ENCODE measurements around the gene AP1B1. TPM values are rescaled to one million over a fixed set of nuclear protein-coding genes. Genes with fewer than 3 reads are reported as not detected.

The AP1B1 gene
- total and polyA plus RNA-seq, 2 of the 4 experiments (the other 2 are of a cell fraction), result 55.7 to 70.8 TPM

- no peak for TF ChIP-seq CHD1 (IDR thresholded peaks at IDR 0.05; ENCODE audit: low read depth, low read length)
- TF ChIP-seq NFE2L2 (IDR thresholded peaks at IDR 0.05; ENCODE audit: low read depth, low read length), result no peak
- TF ChIP-seq MXI1 (IDR thresholded peaks at IDR 0.05; ENCODE audit: borderline replicate concordance, low read depth, low read length), result no peak
- no peak for TF ChIP-seq BHLHE40 (IDR thresholded peaks at IDR 0.05; ENCODE audit: low read depth, low read length)
- no peak for TF ChIP-seq RFX5 (IDR thresholded peaks at IDR 0.05; ENCODE audit: low read depth, low read length)
These were observed 86.5 kb downstream of the AP1B1 start (continued) for GRCh38 chr22:29301716-29302401.

DNA sequence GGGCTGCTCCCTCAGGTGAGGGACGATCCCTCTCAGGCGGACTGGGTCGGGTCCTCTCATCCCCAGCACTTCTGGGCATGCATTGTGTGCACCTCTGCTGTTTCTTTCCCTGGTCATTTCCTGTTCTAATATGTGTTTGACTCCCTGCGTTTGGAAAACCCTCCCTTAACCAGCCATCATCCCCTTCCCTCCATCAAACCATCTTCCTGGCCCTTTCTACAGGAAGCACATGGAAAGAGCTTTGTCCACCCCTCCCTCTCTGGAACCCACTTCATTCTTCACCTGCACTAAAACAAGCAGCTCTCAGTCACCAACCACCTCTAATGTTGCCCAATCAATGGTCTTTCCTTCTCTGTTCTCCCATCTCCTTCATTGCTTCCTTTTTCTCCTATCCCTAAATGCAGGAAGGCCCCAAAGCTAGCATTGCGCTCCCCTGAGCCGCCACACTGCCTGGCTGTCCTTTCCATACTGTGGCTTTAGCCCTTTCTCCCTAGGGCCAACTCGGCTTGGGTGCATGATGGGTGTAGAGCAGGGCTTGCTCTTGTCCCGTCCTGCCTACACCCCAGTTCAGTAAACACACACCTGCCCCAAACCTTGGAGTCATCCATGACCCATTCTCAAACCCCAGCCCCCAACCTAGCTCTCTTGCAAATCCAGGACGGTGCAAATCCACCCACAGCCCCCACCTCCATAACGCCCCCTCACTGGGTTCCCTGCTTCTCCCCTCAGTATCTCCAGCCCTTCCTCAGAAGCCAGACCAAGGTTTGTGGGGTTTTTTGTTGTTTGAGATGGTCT is 87.4 kb downstream of the AP1B1 start:
- no peak overlapping the region for H3K27ac ChIP-seq (ENCODE audit: insufficient read depth, low read length)
- BruUV-seq (replicated peaks), result no TSS peak
- no peak overlapping the region for H2AFZ ChIP-seq (replicated peaks; ENCODE audit: low read length, poor library complexity)
- no peak overlapping the region for H4K8ac ChIP-seq (ENCODE audit: low read depth in 2 of 2, low read length in 2 of 2)
- peaks cover 38% of the 10 kb centered on the region for H4K20me1 ChIP-seq (ENCODE audit: insufficient read depth, low read length)
- H3K9me3 ChIP-seq (ENCODE audit: control insufficient read depth, insufficient read depth, low read length), result no peaks in the 10 kb centered on the region
- H3K36me3 ChIP-seq (ENCODE audit: control insufficient read depth, insufficient read depth, low read length), result peaks cover 50% of the 10 kb centered on the region
- no peak overlapping the region for H2BK15ac ChIP-seq (ENCODE audit: low read depth, low read length)
- H2AK9ac ChIP-seq (replicated peaks; ENCODE audit: low read depth, low read length, poor library complexity), result no peak overlapping the region
- H3K23ac ChIP-seq (ENCODE audit: low read depth, low read length), result no peak overlapping the region
- no peak overlapping the region for H2BK5ac ChIP-seq (ENCODE audit: low read depth, low read length, poor library complexity, severe bottlenecking)
- no peak overlapping the region for H3K4ac ChIP-seq (ENCODE audit: low read depth, low read length)
- in situ Hi-C loops (cut with MboI; ENCODE audit: low sequenced_read_pairs) (no loop called here), intact Hi-C loops (cut with micrococcal nuclease) (no loop called here), dilution Hi-C loops (cut with HindIII; ENCODE audit: low sequenced_read_pairs, unreplicated experiment) (no loop called here)
- peaks cover 2% of the 10 kb centered on the region for H3K4me1 ChIP-seq (ENCODE audit: control insufficient read depth, insufficient read depth, low read length)
- no peak overlapping the region for H3K18ac ChIP-seq (ENCODE audit: low read depth, low read length)
- peaks cover 10% of the 10 kb centered on the region for H3K9me1 ChIP-seq (ENCODE audit: insufficient read depth, low read length)
- ATAC-seq (ENCODE audit: low read depth), result no peak; the same call in 1 of the 2 replicates
- H3K9ac ChIP-seq (ENCODE audit: low read depth, low read length), result no peak overlapping the region
- H4K5ac ChIP-seq (ENCODE audit: low read depth, low read length), result no peak overlapping the region
- DNase-seq, result no peak
- no peaks in the 10 kb centered on the region for H3K27me3 ChIP-seq (ENCODE audit: control insufficient read depth, insufficient read depth, low read length)
- no peak overlapping the region for H2AK5ac ChIP-seq (ENCODE audit: low read depth, low read length)
- H4K91ac ChIP-seq (ENCODE audit: insufficient read depth, low read depth, low read length), result no peak overlapping the region
- CTCF ChIA-PET, result no interaction called here
- H3K79me1 ChIP-seq (ENCODE audit: low read depth in 1 of 2, low read length in 2 of 2), result peaks cover 15 to 28% of the 10 kb centered on the region in 2 experiments
- H3K14ac ChIP-seq (replicated peaks; ENCODE audit: low read depth, low read length), result no peak overlapping the region
- TF ChIP-seq RAD21 (IDR thresholded peaks at IDR 0.05; ENCODE audit: low read length) (no peak), RFX5 (IDR thresholded peaks at IDR 0.05; ENCODE audit: low read depth, low read length) (no peak), FOS (IDR thresholded peaks at IDR 0.05; ENCODE audit: low read depth, low read length) (no peak), CEBPB (IDR thresholded peaks at IDR 0.05; ENCODE audit: low read depth, low read length) (peak; percentile 50), USF2 (IDR thresholded peaks at IDR 0.05; ENCODE audit: low read depth, low read length) (no peak), POLR2A (IDR thresholded peaks at IDR 0.05; ENCODE audit: low read depth, low read length) (peak; percentile 43; the same call in 1 of the 2 replicates), MAZ (IDR thresholded peaks at IDR 0.05; ENCODE audit: borderline replicate concordance, low read depth, low read length) (no peak)
- no peak overlapping the region for H2BK20ac ChIP-seq (ENCODE audit: low read depth, low read length)
- no peak overlapping the region for H3K4me2 ChIP-seq (ENCODE audit: low read depth, low read length)
- no peak overlapping the region for H2BK120ac ChIP-seq (ENCODE audit: low read depth, low read length)
- no peak overlapping the region for H3K56ac ChIP-seq (ENCODE audit: extremely low read depth, insufficient read depth, low read length)
- H3K4me3 ChIP-seq (ENCODE audit: insufficient read depth, low read depth, low read length), result no peak overlapping the region
- WGBS, 2 experiments (ENCODE audit: extremely low coverage in 2 of 2, insufficient read length in 1 of 2), result 78% methylated on average over 4 of the region's 10 CpGs; no CpG with 5 or more reads in 1 of the 2 experiments
- POLR2A ChIA-PET (ENCODE audit: unreplicated experiment), result no interaction called here

Data from IMR-90 (cell line).